OCI-LY3 (cell line): ENCODE results near the gene MROH8.
A peak's percentile ranks its signal among the peaks of the same experiment; 100 is the strongest.

ENCODE experiments used
- H2AFZ ChIP-seq: fragments of 200-600, 300-600 bp; shearing (Covaris generic); 2 replicates; pipeline ENCODE4 v1.6.0; 2014; ENCODE audit warnings: antibody characterized with exemption, low read depth, low read length
- H3K27ac ChIP-seq: fragments of 200-600, 300-600 bp; sonication (generic); 2 replicates; pipeline ENCODE4 v1.5.1; 2014; ENCODE audit warnings: mild to moderate bottlenecking, low read length, moderate library complexity, mixed read lengths
- H3K27me3 ChIP-seq: fragments of 200-600, 300-600 bp; sonication (generic); 2 replicates; pipeline ENCODE4 v1.6.1; 2014; ENCODE audit warnings: low read depth, low read length, mixed read lengths
- H3K36me3 ChIP-seq: fragments of 200-600, 300-600 bp; sonication (generic); replicated peaks from 2 replicates; pipeline ENCODE3; 2014; ENCODE audit warnings: low read depth, low read length, mixed read lengths
- H3K4me1 ChIP-seq: fragments of 300-600, 200-600 bp; sonication (generic); 2 replicates; pipeline ENCODE4 v1.6.1; 2014; ENCODE audit warnings: low read length, mixed read lengths
- H3K4me2 ChIP-seq: fragments of 200-600, 300-600 bp; sonication (generic); 2 replicates; pipeline ENCODE4 v1.6.1; 2014; ENCODE audit warnings: low read length, mixed read lengths
- H3K4me3 ChIP-seq: fragments of 300-600, 200-600 bp; sonication (generic); 2 replicates; pipeline ENCODE4 v1.5.1; 2014; ENCODE audit warnings: antibody characterized with exemption, mild to moderate bottlenecking, low read length, moderate library complexity
- H3K79me2 ChIP-seq: fragments of 300-600, 200-600 bp; shearing (Covaris generic); 2 replicates; pipeline ENCODE4 v1.6.1; 2014; ENCODE audit warnings: mild to moderate bottlenecking, low read length, mixed read lengths
- H3K9ac ChIP-seq: fragments of 300-600, 200-600 bp; shearing (Covaris generic); 2 replicates; pipeline ENCODE4 v1.6.0; 2014; ENCODE audit warnings: mild to moderate bottlenecking, low read length, moderate library complexity
- H3K9me3 ChIP-seq: fragments of 200-600, 300-600 bp; shearing (Covaris generic); 2 replicates; pipeline ENCODE4 v1.6.1; 2014; ENCODE audit warnings: low read length, mixed read lengths; ENCODE audit not compliant: insufficient read depth
- H4K20me1 ChIP-seq: fragments of 200-600, 300-600 bp; sonication (generic); 2 replicates; pipeline ENCODE4 v1.6.1; 2016; ENCODE audit warnings: low read length, mixed read lengths; ENCODE audit not compliant: insufficient read depth
- CTCF ChIP-seq: fragments of 200-600, 300-600 bp; sonication (generic); IDR thresholded peaks from 2 replicates; pipeline ENCODE4 v1.5.1; 2014; ENCODE audit warnings: antibody characterized with exemption, low read length, low read depth
- EZH2phosphoT487 ChIP-seq: fragments of 200-600 bp; shearing (Covaris generic); IDR thresholded peaks from 2 replicates; pipeline ENCODE4 v1.6.1; 2018; ENCODE audit warnings: antibody characterized with exemption, mixed run types, low read depth

Gene MROH8

GRCh38 chr20:37090407-37090806 is 88.9 kb downstream of the MROH8 start:
- TF ChIP-seq EZH2phosphoT487: no peak
- TF ChIP-seq CTCF: no peak
- Histone ChIP-seq H3K9ac (no peak overlapping the region), H3K9me3 (no peaks in the 10 kb centered on the region), H3K4me1 (peaks cover 24% of the 10 kb centered on the region), H3K27me3 (no peaks in the 10 kb centered on the region), H3K4me2 (no peak overlapping the region), H2AFZ (no peak overlapping the region), H3K27ac (no peak overlapping the region), H3K79me2 (peaks cover 89% of the 10 kb centered on the region), H3K4me3 (no peak overlapping the region), H4K20me1 (peaks cover 11% of the 10 kb centered on the region), H3K36me3 (peaks cover 52% of the 10 kb centered on the region)

GRCh38 chr20:37081717-37082289 is 97.5 kb downstream of the MROH8 start:
- TF ChIP-seq CTCF (peak; percentile 86), EZH2phosphoT487 (no peak)
- Histone ChIP-seq H3K27ac (no peak overlapping the region), H3K4me2 (no peak overlapping the region), H3K9ac (no peak overlapping the region), H3K4me1 (no peaks in the 10 kb centered on the region), H3K27me3 (no peaks in the 10 kb centered on the region), H3K79me2 (peaks cover 80% of the 10 kb centered on the region), H3K36me3 (peaks cover 70% of the 10 kb centered on the region), H4K20me1 (peaks cover 26% of the 10 kb centered on the region; the same call in 1 of the 2 replicates), H2AFZ (no peak overlapping the region), H3K4me3 (no peak overlapping the region), H3K9me3 (no peaks in the 10 kb centered on the region)

- no peak overlapping the region for H2AFZ ChIP-seq
- TF ChIP-seq CTCF: no peak
- TF ChIP-seq EZH2phosphoT487: no peak
- H4K20me1 ChIP-seq: peaks cover 55% of the 10 kb centered on the region
- no peak overlapping the region for H3K4me3 ChIP-seq
- H3K9ac ChIP-seq: no peak overlapping the region
- no peak overlapping the region for H3K27ac ChIP-seq
- H3K4me2 ChIP-seq: no peak overlapping the region
- peaks cover 20% of the 10 kb centered on the region for H3K4me1 ChIP-seq
- peaks cover 72% of the 10 kb centered on the region for H3K36me3 ChIP-seq
- H3K27me3 ChIP-seq: no peaks in the 10 kb centered on the region
- H3K9me3 ChIP-seq: peaks cover 13% of the 10 kb centered on the region
- H3K79me2 ChIP-seq: peaks cover 90% of the 10 kb centered on the region
Observed at GRCh38 chr20:37077009-37077408, 102.3 kb downstream of the MROH8 start.

- Histone ChIP-seq H3K4me2 (no peak overlapping the region), H3K4me1 (peaks cover 29% of the 10 kb centered on the region), H3K9ac (no peak overlapping the region), H3K79me2 (peaks cover 85% of the 10 kb centered on the region), H3K9me3 (peaks cover 13% of the 10 kb centered on the region), H3K27me3 (no peaks in the 10 kb centered on the region), H4K20me1 (peaks cover 50% of the 10 kb centered on the region), H3K27ac (no peak overlapping the region), H2AFZ (no peak overlapping the region), H3K36me3 (peaks cover 75% of the 10 kb centered on the region), H3K4me3 (no peak overlapping the region)
- TF ChIP-seq CTCF (no peak), EZH2phosphoT487 (no peak)
Observed at GRCh38 chr20:37075932-37076685, 103.2 kb downstream of the MROH8 start.
